Measurements from ENCODE around the gene PAPLN. TPM values are rescaled to one million over a fixed set of nuclear protein-coding genes. Genes with fewer than 3 reads are reported as not detected.

Gene PAPLN
- total RNA-seq, 1 experiment from 2014 or later: 22.2 TPM

- TF ChIP-seq CTCF (IDR thresholded peaks at IDR 0.05) (no peak), TCF7L2 (IDR thresholded peaks at IDR 0.05; ENCODE audit: low read depth, low read length) (no peak)
- no TSS peak for BruUV-seq (replicated peaks)
- ATAC-seq: no peak
- H3K27me3 ChIP-seq (ENCODE audit: control insufficient read depth, insufficient read depth, low read length): no peaks in the 10 kb centered on the region
- no peaks in the 10 kb centered on the region for H3K4me1 ChIP-seq (ENCODE audit: control insufficient read depth, insufficient read depth, low read length)
- CTCF ChIA-PET: no interaction called here
- DNase-seq (ENCODE audit: low read depth, low spot score): no peak
- H3K4me3 ChIP-seq (ENCODE audit: low read depth in 2 of 2, low read length in 2 of 2): no peak overlapping the region
- no peaks in the 10 kb centered on the region for H3K9me3 ChIP-seq (ENCODE audit: control insufficient read depth, insufficient read depth, low read depth, low read length)
- peaks cover 4% of the 10 kb centered on the region; the same call in 1 of the 2 replicates for H3K36me3 ChIP-seq (ENCODE audit: control insufficient read depth, insufficient read depth, low read length)
- POLR2A ChIA-PET: no interaction called here
- intact Hi-C loops (cut with micrococcal nuclease; ENCODE audit: unreplicated experiment): no loop called here
- H3K27ac ChIP-seq (ENCODE audit: low read length): no peak overlapping the region
- in situ Hi-C loops (cut with HindIII; ENCODE audit: low pct_unique_long_range_greater_than_20kb, low sequenced_read_pairs): no loop called here
These were observed 29.7 kb upstream of the PAPLN start for GRCh38 chr14:73207615-73208014.

DNA sequence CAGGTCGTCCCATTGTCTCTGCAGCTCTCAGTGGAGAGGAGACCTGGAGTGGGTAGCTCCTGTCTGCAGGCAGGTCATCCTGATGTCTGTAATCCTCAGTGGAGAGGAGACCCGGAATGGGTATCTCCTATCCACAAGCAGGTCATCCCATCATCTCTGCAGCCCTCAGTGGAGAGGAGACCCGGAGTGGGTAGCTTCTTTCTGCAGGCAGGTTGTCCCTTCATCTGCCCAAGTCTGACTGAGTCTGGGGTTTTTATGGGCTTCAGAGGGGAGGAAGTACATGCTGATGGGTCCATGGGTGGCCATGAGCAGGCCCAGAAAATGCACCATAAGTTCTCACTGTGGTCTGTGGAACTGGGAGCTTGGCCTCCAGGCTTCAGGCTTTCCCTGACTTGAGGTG, 28.9 kb upstream of the PAPLN start:
- POLR2A ChIA-PET: no interaction called here
- no peak overlapping the region for H3K27ac ChIP-seq (ENCODE audit: low read length)
- H3K4me3 ChIP-seq (ENCODE audit: low read depth in 2 of 2, low read length in 2 of 2): no peak overlapping the region
- no TSS peak for BruUV-seq (replicated peaks)
- TF ChIP-seq CTCF (IDR thresholded peaks at IDR 0.05): no peak
- TF ChIP-seq POLR2AphosphoS5 (IDR thresholded peaks at IDR 0.05; ENCODE audit: low read depth, low read length): no peak
- H3K9me3 ChIP-seq (ENCODE audit: control insufficient read depth, insufficient read depth, low read depth, low read length): no peaks in the 10 kb centered on the region
- H3K4me1 ChIP-seq (ENCODE audit: control insufficient read depth, insufficient read depth, low read length): no peaks in the 10 kb centered on the region
- CTCF ChIA-PET: no interaction called here
- no peaks in the 10 kb centered on the region for H3K27me3 ChIP-seq (ENCODE audit: control insufficient read depth, insufficient read depth, low read length)
- intact Hi-C loops (cut with micrococcal nuclease; ENCODE audit: unreplicated experiment) (no loop called here), in situ Hi-C loops (cut with HindIII; ENCODE audit: low pct_unique_long_range_greater_than_20kb, low sequenced_read_pairs) (no loop called here)
- DNase-seq (ENCODE audit: low read depth, low spot score): no peak
- ATAC-seq: no peak
- H3K36me3 ChIP-seq (ENCODE audit: control insufficient read depth, insufficient read depth, low read length): peaks cover 5% of the 10 kb centered on the region

DNA sequence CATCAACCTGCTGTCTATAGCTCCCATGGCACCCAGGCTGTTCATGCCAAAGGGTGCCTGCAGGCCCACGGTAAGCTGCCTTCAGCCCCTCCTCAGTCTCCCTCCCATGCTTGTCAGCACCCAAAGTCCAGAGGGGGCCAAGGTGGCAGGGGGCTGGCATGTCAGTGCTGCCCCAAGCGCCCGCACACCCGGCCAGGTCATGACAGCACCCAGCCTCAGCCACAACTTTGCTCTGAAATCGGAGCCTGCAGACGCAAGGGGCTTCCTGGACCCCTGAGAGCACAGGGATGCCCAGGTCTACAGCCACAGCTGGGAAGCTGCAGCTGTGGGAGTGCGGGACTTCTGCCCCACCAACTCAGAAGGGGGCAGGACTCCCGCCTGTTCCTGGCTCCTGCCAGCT, 28.5 kb upstream of the PAPLN start:
- ATAC-seq: no peak
- peaks cover 10% of the 10 kb centered on the region for H3K36me3 ChIP-seq (ENCODE audit: control insufficient read depth, insufficient read depth, low read length)
- intact Hi-C loops (cut with micrococcal nuclease; ENCODE audit: unreplicated experiment): no loop called here
- H3K4me1 ChIP-seq (ENCODE audit: control insufficient read depth, insufficient read depth, low read length): no peaks in the 10 kb centered on the region
- no peaks in the 10 kb centered on the region for H3K27me3 ChIP-seq (ENCODE audit: control insufficient read depth, insufficient read depth, low read length)
- TF ChIP-seq, protein P1, sequence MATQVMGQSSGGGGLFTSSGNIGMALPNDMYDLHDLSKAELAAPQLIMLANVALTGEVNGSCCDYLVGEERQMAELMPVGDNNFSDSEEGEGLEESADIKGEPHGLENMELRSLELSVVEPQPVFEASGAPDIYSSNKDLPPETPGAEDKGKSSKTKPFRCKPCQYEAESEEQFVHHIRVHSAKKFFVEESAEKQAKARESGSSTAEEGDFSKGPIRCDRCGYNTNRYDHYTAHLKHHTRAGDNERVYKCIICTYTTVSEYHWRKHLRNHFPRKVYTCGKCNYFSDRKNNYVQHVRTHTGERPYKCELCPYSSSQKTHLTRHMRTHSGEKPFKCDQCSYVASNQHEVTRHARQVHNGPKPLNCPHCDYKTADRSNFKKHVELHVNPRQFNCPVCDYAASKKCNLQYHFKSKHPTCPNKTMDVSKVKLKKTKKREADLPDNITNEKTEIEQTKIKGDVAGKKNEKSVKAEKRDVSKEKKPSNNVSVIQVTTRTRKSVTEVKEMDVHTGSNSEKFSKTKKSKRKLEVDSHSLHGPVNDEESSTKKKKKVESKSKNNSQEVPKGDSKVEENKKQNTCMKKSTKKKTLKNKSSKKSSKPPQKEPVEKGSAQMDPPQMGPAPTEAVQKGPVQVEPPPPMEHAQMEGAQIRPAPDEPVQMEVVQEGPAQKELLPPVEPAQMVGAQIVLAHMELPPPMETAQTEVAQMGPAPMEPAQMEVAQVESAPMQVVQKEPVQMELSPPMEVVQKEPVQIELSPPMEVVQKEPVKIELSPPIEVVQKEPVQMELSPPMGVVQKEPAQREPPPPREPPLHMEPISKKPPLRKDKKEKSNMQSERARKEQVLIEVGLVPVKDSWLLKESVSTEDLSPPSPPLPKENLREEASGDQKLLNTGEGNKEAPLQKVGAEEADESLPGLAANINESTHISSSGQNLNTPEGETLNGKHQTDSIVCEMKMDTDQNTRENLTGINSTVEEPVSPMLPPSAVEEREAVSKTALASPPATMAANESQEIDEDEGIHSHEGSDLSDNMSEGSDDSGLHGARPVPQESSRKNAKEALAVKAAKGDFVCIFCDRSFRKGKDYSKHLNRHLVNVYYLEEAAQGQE (IDR thresholded peaks at IDR 0.05; ENCODE audit: insufficient read depth in 1 of 2, low read depth in 2 of 2, low read length in 1 of 2): no peak
- no peak for TF ChIP-seq CTCF (IDR thresholded peaks at IDR 0.05)
- no peak for TF ChIP-seq SIN3A (IDR thresholded peaks at IDR 0.05; ENCODE audit: borderline replicate concordance, insufficient read depth, low read depth, low read length)
- no peak for TF ChIP-seq POLR2AphosphoS5 (IDR thresholded peaks at IDR 0.05; ENCODE audit: low read depth, low read length)
- no peak for TF ChIP-seq TCF7L2 (IDR thresholded peaks at IDR 0.05; ENCODE audit: low read depth, low read length)
- no peak for DNase-seq (ENCODE audit: low read depth, low spot score)
- ChIA-PET CTCF (no interaction called here), POLR2A (interaction anchor here (0.5 to 1.5 kb wide), 2 partner anchors 19 to 250 kb away, joined by 4 to 9 read pairs; no protein-coding TSS in a partner anchor)
- BruUV-seq (replicated peaks): no TSS peak
- no peak overlapping the region for H3K27ac ChIP-seq (ENCODE audit: low read length)
- in situ Hi-C loops (cut with HindIII; ENCODE audit: low pct_unique_long_range_greater_than_20kb, low sequenced_read_pairs): no loop called here
- H3K4me3 ChIP-seq (ENCODE audit: low read depth in 2 of 2, low read length in 2 of 2): no peak overlapping the region
- H3K9me3 ChIP-seq (ENCODE audit: control insufficient read depth, insufficient read depth, low read depth, low read length): no peaks in the 10 kb centered on the region
